UCSD-AML1 (cell line): ENCODE measurements around the gene MRPS25.

Experiments
- DNase-seq: peaks from one replicate; lab custom pipeline; 2025; ENCODE audit not compliant: unreplicated experiment; lab: John Stamatoyannopoulos, UW

The MRPS25 gene

GRCh38 chr3:15083252-15083651 lies 18.1 kb upstream of the MRPS25 start:
- DNase-seq, result no peak

- no peak for DNase-seq
These were observed 17.0 kb upstream of the MRPS25 start for GRCh38 chr3:15081960-15082664.

DNA sequence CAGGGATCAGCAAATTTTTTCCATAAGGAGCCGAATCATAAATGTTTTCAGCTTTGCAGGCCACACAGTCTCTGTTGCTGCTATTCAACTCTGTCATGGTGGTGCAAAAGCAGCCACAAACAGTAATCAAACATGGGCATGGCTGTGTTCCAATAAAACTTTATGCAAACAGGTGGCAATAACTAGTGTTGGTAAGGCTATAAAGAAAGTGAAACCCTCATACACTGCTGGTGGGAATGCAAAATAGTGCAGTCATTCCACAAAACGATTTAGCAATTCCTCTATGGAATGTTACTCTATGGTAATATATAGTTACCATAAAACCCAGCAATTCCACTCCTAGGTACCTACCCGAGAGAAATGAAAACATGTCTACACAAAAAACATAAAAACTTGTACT lies 14.0 kb upstream of the MRPS25 start:
- DNase-seq, result no peak

GRCh38 chr3:15074500-15074899 lies 9.4 kb upstream of the MRPS25 start:
- no peak for DNase-seq

DNA sequence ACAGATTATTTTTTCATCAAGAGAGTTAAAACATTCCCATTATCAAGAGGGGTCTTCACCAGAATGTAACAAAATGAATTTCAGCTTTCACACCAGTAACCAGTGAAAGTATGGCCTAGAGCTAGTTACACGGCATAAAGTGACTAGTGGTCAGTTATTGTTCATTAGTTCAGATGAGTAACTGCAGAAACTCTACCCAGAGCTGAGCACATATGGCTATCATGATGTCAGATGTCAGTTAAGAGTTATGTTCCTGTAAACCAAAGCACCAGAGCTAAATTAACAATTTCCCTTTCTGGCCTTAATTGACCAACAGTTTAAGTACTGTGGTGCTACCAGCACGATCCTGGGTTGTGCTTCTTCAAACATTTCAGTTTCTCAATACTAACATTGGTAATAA lies 6.6 kb upstream of the MRPS25 start:
- DNase-seq, result no peak

DNA sequence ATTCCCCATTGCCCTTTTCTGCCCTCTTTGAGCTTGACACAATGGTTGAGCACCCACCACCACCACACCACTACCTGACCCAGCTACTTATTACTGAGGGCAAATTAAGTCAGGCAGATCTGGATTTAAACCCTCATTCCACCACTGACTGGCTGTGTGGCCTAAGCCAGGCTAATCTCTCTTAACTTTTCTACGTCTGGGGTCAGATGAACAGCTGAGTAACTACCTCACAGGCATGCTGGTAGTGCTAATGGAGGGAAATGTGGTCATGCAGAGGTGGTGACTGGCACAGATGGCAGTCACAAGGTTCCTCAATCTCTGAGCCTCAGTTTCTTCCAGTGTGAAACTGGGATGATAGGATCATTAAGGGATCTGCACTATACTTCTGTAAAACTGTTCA lies 4.3 kb upstream of the MRPS25 start:
- DNase-seq, result no peak

GRCh38 chr3:15066467-15066866 lies 1.4 kb upstream of the MRPS25 start:
- DNase-seq, result no peak

- DNase-seq, result no peak
These were observed 464 bp upstream of the MRPS25 start for GRCh38 chr3:15065550-15066007.

GRCh38 chr3:15064299-15064834 lies 748 bp downstream of the MRPS25 start:
- DNase-seq, result peak; percentile 56

- DNase-seq, result no peak
These were observed 1.3 kb downstream of the MRPS25 start for GRCh38 chr3:15063656-15064286.

- no peak for DNase-seq
These were observed 1.9 kb downstream of the MRPS25 start for GRCh38 chr3:15063238-15063637.

GRCh38 chr3:15060029-15060428 lies 5.1 kb downstream of the MRPS25 start:
- DNase-seq, result no peak

GRCh38 chr3:15056676-15057404 lies 8.3 kb downstream of the MRPS25 start:
- no peak for DNase-seq

GRCh38 chr3:15055019-15055557 lies 10.0 kb downstream of the MRPS25 start:
- no peak for DNase-seq

DNA sequence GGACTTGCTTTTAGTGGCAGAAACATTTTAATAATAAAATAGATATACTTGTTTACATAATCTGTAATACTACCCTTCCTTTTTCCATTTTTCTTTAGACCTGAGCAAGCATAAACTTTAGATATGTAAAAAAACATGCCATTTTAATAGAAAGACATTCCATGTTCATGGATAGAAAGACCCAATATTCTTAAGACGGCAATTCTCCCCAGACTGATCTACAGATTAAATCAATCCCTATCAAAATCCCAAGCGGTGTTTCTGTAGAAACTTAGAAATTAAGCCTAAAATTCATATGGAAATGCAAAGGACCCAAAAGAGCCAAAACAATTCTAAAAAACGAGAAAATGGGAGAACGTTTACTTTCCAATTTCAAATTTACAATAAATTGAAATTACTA lies 11.6 kb downstream of the MRPS25 start:
- DNase-seq, result no peak

- DNase-seq, result no peak
These were observed 12.5 kb downstream of the MRPS25 start for GRCh38 chr3:15052335-15053242.

GRCh38 chr3:15051531-15051930 lies 13.6 kb downstream of the MRPS25 start:
- peak; percentile 57 for DNase-seq

DNA sequence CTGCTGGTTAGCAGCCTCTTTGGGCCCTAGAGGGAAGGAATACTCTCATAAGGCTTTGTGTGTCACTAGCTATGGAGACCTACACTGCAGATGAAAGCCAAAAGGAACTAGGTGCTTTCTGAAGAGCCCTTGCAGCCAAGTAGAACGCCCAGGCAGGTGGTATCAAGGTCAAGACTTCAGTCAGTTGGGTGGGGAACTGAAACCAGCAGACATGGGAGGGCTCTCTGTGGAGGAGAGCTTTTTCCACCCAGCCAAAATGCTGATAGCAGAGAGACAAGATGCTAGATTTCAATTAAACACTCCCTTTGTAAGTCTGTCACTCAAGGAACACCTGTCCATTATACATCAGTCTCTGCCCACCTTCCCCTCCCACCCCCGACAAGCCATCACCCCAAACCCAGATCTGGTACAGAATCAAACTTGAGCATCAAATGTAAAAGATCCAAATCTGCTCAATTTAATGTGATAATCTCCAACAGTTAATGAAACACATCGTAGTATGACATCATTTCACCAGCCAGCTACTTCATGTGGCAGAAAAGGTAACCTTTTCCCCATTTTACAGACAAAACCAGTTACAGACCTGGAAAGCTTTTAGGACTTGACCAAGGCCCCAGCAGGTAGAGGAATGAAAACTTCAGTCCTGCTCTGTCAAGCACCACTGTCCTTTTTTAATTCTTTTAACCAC lies 14.6 kb downstream of the MRPS25 start:
- DNase-seq, result no peak

- no peak for DNase-seq
These were observed 15.5 kb downstream of the MRPS25 start for GRCh38 chr3:15049584-15049983.

GRCh38 chr3:15045667-15046066 lies 19.4 kb downstream of the MRPS25 start:
- no peak for DNase-seq
